GM21825 (cell line): ENCODE results near the gene ZC3H7A.
A peak's percentile ranks its signal among the peaks of the same experiment; 100 is the strongest.

ENCODE experiments used
- ATAC-seq: cut with Tn5 transposase; IDR thresholded peaks from one replicate; pipeline ENCODE4 v1.9.1; 2021; ENCODE audit warnings: mild to moderate bottlenecking, moderate library complexity; ENCODE audit not compliant: unreplicated experiment

Gene ZC3H7A

DNA sequence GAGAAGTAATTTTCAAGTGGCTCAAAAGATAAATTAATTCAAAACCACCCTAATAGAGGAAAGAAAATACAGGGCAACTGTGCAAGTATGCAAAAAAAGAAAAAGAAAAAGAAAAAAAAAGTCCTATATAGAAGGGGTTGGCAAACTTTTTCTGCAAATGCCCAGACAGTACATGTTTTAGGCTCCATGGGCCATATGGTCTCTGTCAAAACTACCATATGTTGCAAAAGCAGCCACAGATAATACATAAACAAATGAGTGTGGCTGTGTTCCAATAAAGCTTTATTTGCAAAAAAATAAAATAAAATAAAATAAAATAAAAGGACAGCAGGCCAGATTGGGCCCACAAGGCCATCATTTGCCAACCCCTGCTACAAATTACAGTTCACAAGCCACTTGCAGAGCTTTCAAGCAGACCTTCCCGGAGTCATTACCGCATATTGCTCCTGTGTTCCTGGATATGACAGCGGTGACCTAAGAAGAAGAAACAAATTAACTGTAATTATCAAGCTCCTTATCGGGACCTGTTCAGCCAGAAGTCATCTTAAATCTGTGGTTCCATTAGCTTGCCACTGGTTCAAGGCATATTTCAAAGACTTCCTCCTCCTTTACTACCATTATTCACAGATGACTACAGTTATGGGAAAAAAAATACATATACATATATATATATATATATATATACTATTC is 15.9 kb downstream of the ZC3H7A start:
- ATAC-seq, result no peak

DNA sequence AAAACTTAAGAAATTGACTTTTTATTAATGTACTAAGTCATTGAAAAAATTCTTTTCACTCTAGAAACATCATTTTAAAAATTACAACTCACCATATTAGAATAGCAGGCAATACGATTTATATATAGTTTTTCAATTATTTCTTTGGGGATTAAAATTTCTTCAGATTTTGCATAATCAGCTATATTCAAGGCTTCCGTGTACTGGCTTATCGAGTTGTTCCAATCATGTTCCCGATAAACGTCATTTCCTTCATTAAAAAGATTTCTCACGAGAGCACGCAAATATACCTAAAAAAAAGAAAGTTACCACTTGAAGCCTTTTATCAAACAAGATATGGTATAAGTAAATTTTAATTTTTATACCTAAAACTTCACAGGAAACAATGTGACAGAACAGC is 18.0 kb downstream of the ZC3H7A start:
- no peak for ATAC-seq

DNA sequence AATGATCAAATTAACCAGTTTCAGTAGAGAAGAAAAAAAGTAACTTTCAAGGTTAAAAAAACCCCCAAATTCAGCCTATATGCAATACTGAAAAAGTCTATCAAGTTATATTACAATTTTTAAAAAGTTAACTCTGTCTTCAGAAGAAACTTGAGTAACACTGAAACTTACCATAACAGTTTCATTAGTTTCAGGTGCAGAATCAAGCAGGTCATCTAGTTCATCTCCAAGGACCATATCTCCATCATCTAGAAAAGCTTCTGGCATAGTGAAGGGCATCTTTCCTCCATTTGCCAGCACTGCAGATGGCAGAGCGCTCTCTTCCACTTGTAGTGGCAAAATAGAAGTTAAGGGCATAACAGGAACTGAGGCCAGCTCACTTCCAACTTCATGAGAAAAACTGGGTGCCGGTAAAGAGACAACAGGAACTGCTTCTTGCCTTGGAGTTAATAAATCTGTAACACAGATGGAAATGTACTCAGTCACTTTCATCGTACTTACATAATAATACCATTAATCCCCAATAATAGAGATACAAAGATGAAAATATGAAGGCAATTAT is 22.9 kb downstream of the ZC3H7A start:
- ATAC-seq, result no peak

DNA sequence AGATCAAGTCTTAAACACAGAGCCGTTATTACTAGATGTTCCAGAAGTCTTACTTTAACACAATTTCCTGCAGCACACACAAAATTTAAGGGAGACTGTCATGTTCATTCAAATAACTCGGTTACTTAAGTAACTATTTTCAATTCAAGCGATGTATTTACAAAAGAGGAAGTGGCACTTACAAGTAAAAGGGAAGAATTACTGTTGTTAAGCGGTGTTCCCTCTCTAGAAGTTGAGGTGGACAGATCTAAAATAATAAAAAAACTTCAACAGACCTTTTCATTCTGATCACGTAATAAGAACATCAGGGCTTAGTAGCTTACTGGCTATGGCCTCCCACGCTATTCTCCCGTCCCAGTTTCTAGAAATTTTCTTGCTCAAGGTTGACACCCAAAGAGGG is 28.2 kb downstream of the ZC3H7A start:
- no peak for ATAC-seq

DNA sequence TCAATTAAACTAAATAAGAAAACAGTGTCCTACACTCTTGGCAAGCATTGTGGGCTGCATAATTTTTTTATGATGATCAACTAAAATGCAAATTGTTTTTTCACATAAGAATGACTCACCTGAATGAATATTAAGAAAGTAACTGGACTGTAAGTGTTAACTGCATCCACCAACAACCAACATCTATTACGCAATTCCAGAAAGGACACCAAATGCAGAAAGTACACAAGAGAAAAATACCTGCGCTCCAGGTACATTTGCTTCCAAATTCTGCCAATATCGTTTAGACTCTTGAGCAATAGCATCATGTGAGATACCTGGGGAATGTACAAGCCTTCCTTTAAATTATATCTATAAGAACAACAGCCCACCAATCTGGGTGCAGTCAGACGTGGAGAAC is 34.6 kb downstream of the ZC3H7A start:
- no peak for ATAC-seq

DNA sequence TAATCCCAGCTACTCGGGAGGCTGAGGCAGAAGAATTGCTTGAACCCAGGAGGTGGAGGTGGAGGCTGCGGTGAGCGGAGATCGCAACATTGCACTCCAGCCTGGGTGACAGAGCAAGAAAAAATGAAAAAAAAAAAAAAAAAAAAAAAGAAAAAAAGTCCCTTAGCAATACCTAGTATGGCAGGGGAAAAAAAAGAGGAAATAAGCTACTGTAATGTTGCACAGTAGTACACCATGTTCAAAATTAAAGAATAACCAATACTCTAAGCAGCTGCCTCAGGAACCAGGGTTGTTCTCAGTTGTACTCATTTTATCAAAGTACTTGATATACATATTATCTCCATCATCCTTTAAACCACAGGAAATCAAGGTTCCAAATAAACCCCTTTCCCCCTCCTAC is 37.1 kb downstream of the ZC3H7A start:
- ATAC-seq, result no peak

DNA sequence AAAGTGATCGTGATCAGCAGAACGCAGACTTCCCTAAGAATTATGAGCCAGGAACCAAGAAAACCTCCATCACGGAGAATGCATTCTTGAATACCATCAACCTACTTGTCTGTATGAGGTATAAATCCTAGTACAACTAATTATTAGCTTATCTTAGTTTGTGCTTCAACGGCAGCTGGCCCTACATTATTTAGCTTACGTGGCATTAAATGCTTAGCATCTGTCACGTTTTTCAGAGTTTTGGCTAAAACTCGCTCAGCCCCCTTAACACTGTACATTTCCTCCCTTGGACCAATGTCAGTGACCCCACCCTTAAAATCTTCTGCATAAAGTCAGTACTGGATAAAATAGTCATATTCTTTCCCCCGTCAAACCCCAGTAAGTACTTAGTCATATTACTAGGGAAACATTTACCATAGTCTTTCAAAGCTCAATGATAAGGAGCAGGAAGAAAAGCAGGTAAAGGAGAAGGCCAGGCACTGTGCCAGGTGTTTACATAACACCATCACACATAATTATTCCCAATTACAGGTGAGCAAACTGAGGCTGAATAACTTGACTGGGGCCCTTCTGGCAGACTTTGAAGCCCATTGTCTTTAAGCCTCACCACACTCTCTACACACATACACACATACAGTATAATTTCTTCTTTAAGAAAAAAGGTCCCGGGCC is 37.8 kb downstream of the ZC3H7A start:
- ATAC-seq, result no peak

DNA sequence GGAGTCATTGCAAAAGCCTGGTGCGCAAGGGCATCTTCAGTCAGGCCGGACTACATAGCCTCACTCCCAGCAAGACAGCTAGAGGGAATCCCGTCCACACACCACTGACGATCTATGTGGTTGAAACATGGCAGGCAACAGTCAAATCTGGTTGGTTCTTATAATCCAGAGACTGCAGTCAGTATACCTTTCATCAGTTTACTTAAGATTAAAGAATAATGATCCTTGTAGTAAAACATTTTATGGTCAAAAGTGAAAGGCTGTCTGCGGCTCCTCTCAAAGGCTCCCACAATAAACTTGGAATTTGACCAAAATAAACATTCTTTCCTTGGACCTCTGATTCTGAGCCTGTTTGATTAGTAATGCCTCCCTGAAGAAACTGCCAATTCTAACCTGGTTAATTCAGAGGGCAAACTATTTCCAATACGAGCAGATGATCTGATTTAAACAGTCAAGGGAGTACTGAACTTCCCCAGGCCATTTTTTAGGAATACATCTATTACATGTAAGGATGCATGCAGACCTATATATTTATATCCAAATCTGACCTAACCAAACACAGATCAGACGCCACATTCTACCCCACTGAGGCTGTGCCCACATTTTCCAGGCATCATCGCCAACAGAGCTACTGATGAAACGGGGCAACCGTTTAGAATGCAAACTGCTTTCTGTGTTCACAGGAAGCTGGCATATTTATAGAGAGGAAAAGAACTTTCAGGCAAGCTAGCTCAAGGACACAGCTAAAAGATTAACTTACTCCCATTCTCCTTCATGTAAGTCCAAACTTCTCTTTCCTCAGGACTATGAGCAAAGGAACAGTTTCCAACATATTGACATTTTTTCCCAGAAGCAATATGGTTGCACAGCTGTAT is 39.1 kb downstream of the ZC3H7A start:
- ATAC-seq, result no peak

DNA sequence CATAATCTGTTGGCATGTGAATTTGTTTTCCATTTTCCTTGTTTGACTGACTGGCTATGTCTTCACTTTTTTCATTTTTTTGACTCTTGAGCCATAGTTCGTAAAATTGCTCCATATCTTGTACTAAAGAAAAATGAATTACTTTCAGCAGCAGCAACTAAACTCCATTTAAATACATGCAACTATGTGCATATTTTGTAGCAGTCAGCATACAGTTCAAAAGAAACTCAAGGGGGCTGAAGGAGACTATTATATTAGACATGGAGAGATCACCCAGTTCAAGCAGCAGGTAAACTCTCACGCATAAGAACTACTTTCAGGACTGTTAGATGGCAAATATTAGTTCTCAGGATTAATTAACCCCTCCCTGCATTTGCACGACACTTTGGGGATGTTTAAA is 40.8 kb downstream of the ZC3H7A start:
- no peak for ATAC-seq

DNA sequence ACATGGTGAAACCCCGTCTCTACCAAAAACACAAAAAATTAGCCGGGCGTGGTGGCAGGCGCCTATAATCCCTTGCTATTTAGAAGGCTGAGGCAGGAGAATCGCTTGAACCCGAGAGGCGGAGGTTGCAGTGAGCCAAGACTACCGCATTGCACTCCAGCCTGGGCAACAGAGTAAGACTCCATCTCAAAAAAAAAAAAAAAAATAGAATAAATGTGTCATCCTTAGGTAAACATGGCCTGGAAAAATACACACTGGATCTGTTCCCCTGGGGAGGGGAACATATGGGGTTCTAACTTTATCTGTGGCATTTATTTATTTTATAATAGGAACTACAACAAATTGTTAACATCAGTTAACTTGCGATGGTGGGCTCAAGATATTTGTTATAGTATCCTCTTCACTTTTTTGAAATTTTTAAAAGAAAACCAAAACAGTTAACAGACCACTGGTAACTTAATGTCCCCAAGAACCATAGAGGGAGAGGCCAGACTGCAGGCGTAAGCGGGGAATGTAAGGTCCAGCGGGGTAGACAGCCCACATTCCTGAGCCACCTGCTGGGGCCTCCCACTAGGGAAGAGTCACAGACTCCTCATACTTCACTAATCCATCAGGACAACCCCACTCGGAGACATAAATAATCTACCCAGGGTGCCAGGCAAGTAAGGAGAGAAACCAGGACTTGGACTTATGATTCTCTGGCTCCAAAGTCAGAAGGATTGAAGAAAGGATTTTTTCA is 41.9 kb downstream of the ZC3H7A start:
- ATAC-seq, result no peak

DNA sequence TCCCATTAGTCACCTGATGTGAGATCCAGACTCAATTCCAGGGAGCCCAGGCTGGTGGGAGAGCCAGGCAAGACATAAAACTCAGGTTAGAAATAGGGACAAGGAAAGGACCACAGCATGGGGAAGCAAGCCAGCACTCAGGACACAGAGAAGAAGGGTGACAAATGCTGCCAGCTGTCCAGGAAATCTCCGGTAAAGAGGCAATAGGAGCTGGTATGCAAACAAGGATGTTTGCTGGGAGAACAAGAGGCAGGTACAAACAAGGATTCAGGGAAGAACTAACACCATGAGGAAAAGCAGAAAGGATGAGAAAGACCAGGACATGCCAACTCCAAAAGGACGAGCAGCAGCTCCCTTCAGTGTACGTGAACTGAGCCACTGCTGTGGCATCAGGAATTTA is 44.2 kb downstream of the ZC3H7A start:
- no peak for ATAC-seq

DNA sequence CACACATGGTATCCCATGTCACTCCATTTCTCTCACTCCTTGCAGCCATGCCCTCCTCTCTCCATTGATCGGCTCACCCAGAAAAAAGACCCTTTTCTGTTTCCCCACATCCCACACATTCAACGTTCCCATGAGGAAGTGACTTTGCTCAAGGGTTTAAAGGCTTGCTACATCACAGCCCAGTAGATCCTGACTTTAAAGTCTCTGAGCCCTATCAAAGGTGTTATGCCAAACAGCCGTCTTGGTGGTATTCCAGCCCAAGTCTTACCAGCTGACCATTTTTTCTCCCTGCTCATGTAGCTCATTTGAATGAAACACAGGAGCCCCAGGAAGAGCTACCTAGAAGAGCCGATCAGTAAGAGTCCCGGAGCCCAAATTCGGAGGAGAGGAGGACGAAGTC is 47.0 kb downstream of the ZC3H7A start:
- ATAC-seq, result no peak

DNA sequence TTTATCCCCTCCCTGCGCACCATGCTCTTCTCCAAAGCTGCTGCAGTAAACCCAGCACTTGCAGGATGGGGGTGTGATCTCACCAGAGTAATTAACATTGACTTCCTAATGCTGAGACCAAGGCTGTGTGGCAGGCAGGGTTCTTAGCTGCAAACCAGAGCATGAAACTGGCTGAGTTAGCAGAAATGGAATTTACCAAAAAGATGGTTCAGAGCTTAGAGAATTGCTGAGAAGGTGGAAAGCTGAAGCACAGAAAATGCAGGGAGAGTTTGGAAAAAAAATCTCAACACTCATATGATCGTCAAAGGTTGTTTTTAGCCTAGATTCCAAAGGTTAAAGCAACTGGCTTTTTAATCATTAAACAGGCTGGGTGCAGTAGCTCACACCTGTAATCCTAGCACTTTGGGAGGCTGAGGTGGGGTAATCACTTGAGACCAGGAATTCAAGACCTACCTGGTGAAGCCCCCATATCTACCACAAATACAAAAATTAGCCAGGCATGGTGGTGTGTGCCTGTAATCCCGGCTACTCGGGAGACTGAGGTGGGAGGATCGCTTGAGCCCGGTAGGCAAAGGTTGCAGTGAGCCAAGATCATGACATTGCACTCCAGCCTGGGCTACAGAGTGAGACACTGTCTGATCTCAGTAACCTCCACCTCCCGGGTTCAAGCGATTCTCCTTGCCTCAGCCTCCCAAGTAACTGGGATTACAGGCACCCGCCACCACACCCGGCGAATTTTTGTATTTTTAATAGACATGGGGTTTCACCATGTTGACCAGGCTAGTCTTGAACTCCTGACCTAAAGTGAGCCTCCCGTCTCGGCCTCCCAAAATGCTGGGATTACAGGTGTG is 48.4 kb downstream of the ZC3H7A start:
- ATAC-seq, result no peak

DNA sequence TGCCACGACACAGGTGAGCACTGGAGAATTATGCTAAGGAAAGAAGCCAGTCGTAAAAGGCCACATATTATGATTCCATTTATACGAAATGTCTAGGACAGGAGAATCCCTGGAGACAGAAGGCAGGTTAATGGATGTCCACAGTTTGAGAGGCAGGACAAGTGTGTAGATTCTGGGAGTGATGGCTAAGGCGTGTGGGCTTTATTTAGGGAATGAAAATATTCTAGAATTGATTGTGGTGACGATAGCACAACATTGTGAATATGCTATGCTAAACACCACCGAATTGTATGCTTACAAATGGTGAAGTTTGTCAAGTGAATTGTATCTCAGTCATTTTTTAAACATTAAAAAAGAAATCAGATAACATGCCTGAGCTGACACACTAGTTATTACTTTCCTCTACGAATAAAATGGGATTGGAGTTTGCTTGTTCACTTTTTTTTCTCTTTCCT is 49.1 kb downstream of the ZC3H7A start:
- no peak for ATAC-seq

DNA sequence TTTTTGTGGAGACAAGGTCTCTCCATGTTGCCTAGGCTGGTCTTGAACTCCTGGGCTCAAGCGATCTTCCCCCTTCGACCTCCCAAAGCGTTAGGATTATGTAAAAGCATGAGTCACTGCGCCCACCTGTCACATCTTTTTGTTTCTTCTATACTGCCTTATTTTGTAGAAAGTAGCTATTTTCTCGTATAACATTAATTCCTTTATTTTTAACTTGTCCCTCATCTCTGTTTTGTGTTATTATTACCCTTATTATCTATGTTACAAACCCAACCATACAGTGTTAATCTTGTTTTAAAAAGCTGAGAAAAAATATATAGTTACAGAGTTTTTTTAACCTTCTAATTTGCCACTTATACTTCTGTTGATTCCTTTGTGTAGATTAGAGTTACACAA is 53.0 kb downstream of the ZC3H7A start:
- ATAC-seq, result no peak

DNA sequence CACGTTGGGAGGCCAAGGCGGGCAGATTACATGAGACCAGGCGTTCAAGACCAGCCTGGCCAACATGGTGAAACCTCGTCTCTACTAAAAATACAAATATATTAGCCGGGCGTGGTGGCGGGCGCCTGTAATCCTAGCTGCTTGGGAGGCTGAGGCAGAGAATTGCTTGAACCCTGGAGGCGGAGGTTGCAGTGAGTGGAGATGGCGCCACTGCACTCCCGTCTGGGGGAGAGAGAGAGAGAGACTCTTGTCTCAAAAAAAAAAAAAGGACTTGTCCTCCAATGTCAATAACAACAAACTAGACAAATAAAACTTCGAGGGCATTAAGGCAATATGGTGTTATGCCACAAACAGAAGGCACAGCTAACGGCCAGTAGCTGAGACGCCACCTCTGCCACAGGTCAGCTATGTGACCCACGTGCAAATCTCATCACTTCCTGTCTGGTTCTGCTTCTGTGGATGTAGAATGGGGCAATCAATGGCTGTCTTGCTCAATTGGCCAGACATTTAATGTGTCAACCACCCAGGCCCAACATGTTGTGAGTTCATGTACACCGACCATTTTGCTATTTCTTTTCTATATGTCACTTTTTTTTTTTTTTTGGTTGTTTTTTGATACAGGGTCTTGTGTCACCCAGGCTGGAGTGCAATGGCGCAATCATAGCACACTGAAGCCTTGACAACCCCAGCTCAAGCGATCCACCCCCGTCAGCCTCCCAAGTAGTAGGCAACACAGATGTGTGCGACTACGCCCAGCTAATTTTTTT is 53.6 kb downstream of the ZC3H7A start:
- no peak for ATAC-seq

DNA sequence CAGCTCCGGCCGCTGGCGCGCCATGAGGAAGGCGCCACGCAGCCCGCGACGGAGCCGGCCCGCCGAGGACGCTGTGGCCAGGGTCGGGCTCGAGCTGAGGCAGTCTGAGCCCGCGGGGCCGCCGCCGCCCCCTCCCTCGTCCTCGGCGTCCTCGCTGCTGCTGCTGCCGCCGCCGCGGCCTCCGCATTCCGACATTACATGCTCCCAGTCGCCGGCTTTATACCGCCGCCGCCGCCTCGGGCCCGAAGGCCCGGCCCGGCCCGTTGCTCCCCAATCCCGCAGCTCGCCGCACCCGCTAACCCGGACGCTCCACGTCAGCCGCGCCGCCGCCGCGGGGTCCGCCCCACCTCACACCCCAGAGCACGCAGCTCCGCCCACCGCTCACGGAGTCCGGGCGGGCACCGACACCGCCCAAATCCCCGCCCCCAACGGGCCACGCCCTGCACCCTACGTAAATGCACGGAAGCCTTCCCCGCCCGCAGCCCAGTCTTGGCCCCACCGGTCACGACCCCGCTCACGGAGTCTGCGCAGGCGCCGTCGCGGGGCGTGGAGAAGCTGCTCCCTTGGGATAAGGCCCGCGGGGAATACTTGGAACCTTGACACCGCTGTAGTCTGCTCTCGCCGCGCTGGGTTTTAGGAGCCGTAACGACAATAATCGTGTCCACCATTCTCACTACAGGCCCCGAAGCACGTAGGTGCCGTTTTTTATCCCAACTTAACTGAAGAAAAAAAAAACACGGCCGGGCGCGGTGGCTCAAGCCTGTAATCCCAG is 54.3 kb downstream of the ZC3H7A start, which contains the start of gene TXNDC11:
Gene TXNDC11 (minus strand): TSS at position 322 of the 772 bp plus-strand sequence. CDS start 127 bp downstream, at position 195.
- peak; percentile 86 for ATAC-seq

DNA sequence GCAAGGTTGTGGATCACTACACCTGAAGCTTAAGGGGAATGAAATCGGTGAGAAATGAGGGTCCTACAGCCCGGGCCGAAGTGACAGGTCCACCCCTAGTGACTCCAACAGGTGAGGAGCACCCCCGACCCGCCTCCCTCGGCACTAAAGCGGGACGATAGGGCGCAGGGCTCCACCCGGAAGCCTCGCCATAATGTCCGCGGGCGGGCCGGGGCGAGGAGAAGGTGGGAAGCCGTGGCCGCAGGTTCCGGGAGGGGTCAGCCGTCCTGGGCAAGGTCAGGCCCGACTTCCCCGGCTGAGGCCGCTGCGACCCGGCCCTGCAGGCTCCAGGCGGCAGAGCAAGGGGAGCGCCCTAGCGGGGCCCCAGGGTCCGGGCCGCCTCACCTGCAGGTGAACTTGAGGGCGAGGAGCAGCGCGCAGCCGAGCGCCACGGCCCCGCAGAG is 54.9 kb downstream of the ZC3H7A start:
- peak; percentile 21 for ATAC-seq
